Measurements from ENCODE around the gene ZNF608.

DNA sequence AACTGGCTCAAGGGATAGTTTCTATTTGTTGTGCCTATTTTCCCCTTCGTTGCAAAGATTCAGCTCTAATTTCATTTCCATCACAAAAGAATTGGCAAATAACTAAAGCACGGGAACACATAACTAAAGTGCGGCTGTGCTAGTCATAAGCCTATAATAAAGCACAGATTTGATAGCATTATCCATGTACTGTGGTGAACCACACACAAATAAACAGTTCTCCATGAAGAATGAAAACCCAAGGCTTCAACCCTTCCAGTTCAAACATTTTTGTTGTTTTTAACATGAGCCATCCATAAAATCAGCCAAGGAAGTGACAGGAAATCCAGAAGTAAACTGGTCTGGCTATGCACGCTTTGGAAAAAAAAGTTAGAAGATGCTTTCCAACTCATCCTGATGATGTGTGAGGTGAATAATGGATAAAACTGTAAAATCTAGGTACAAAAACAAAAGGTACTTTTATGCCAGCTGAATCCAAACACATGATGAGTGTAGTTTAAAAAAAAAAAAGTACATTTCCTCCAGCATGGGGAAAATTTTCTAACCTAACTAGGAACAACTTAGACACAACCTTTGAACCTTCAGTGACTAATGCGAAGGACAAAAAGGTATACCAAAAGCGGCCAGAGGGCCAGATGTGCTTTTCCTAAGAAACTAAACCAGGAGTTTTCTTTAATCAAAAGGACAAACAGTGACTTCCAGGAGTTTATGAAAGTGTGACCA lies 10.2 kb downstream of the ZNF608 start:
- TF ChIP-seq, protein P1, sequence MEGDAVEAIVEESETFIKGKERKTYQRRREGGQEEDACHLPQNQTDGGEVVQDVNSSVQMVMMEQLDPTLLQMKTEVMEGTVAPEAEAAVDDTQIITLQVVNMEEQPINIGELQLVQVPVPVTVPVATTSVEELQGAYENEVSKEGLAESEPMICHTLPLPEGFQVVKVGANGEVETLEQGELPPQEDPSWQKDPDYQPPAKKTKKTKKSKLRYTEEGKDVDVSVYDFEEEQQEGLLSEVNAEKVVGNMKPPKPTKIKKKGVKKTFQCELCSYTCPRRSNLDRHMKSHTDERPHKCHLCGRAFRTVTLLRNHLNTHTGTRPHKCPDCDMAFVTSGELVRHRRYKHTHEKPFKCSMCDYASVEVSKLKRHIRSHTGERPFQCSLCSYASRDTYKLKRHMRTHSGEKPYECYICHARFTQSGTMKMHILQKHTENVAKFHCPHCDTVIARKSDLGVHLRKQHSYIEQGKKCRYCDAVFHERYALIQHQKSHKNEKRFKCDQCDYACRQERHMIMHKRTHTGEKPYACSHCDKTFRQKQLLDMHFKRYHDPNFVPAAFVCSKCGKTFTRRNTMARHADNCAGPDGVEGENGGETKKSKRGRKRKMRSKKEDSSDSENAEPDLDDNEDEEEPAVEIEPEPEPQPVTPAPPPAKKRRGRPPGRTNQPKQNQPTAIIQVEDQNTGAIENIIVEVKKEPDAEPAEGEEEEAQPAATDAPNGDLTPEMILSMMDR (IDR thresholded peaks at IDR 0.05; ENCODE audit: extremely low read depth in 1 of 2, insufficient read depth in 1 of 2, low read depth in 1 of 2, low read length in 2 of 2) = no peak
- TF ChIP-seq, protein P2, sequence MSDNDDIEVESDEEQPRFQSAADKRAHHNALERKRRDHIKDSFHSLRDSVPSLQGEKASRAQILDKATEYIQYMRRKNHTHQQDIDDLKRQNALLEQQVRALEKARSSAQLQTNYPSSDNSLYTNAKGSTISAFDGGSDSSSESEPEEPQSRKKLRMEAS (IDR thresholded peaks at IDR 0.05; ENCODE audit: insufficient read depth, insufficient read length) = no peak
- TF ChIP-seq FOS (IDR thresholded peaks at IDR 0.05; ENCODE audit: borderline replicate concordance, insufficient read depth, low read length) (no peak), POLR2A (IDR thresholded peaks at IDR 0.05; ENCODE audit: low read depth, low read length) (no peak), MYC (IDR thresholded peaks at IDR 0.05; ENCODE audit: low read depth, low read length) (no peak), POLR2AphosphoS5 (IDR thresholded peaks at IDR 0.05; ENCODE audit: insufficient read depth, low read depth, low read length) (no peak)
